PFSK-1 (cell line): ENCODE results near the gene USP28.

Experiments used
- FOXP2 ChIP-seq: optimal IDR thresholded peaks from 2 replicates; pipeline ENCODE3; 2011; ENCODE audit warnings: borderline replicate concordance, control low read depth, inconsistent platforms; ENCODE audit not compliant: insufficient read depth; ENCODE audit errors: extremely low read length, extremely low read depth
- POLR2AphosphoS5 ChIP-seq: IDR thresholded peaks from 2 replicates; pipeline ENCODE4 v1.6.1; 2012; ENCODE audit warnings: low read depth, mild to moderate bottlenecking, control low read depth, low read length, moderate library complexity
- SIN3A ChIP-seq: IDR thresholded peaks from 2 replicates; pipeline ENCODE4 v1.6.1; 2012; ENCODE audit warnings: mild to moderate bottlenecking, low read length, moderate library complexity, borderline replicate concordance; ENCODE audit not compliant: insufficient read depth
- TAF1 ChIP-seq: IDR thresholded peaks from 2 replicates; pipeline ENCODE4 v1.6.1; 2012; ENCODE audit warnings: low read length, control low read depth, borderline replicate concordance; ENCODE audit not compliant: insufficient read depth
- TF ChIP-seq, protein P1 (sequence below), 2 experiments: IDR thresholded peaks; 2 replicates each; pipeline versions ENCODE4 v1.6.1 to v1.8.0; 2011 to 2012; ENCODE audit warnings: low read depth in 2 of 2, low read length in 2 of 2, control low read depth in 1 of 2, inconsistent platforms in 1 of 2, mild to moderate bottlenecking in 1 of 2, moderate library complexity in 1 of 2; ENCODE audit not compliant: insufficient read depth in 1 of 2

DNA sequence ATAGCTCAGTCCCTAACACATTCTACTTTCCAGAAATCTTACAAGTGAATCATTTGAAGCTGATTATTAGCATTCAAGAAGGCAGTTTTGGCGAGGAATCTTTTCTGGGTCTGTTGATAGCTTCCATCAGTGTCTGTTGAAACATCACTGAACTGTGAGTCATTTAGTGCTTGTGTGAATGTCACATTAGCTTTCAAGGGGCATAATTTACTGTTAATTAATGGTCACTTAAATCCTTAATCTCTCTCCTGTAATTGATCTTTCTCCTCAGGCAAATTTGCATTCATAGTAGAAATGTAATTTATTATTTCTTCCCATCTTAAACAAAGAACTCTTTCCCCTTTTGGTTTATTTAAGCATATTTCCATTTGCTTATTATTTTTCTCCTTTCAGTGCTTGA lies 31.8 kb upstream of the USP28 start:
- no peak for TF ChIP-seq FOXP2
- TF ChIP-seq SIN3A = no peak
- TF ChIP-seq TAF1 = no peak
- TF ChIP-seq POLR2AphosphoS5 = no peak
- TF ChIP-seq, protein P1, sequence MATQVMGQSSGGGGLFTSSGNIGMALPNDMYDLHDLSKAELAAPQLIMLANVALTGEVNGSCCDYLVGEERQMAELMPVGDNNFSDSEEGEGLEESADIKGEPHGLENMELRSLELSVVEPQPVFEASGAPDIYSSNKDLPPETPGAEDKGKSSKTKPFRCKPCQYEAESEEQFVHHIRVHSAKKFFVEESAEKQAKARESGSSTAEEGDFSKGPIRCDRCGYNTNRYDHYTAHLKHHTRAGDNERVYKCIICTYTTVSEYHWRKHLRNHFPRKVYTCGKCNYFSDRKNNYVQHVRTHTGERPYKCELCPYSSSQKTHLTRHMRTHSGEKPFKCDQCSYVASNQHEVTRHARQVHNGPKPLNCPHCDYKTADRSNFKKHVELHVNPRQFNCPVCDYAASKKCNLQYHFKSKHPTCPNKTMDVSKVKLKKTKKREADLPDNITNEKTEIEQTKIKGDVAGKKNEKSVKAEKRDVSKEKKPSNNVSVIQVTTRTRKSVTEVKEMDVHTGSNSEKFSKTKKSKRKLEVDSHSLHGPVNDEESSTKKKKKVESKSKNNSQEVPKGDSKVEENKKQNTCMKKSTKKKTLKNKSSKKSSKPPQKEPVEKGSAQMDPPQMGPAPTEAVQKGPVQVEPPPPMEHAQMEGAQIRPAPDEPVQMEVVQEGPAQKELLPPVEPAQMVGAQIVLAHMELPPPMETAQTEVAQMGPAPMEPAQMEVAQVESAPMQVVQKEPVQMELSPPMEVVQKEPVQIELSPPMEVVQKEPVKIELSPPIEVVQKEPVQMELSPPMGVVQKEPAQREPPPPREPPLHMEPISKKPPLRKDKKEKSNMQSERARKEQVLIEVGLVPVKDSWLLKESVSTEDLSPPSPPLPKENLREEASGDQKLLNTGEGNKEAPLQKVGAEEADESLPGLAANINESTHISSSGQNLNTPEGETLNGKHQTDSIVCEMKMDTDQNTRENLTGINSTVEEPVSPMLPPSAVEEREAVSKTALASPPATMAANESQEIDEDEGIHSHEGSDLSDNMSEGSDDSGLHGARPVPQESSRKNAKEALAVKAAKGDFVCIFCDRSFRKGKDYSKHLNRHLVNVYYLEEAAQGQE (IDR thresholded peaks at IDR 0.05; ENCODE audit: insufficient read depth in 1 of 2, low read depth in 2 of 2, low read length in 2 of 2) = no peak
